Smooth muscle cell (in vitro differentiated cells): ENCODE measurements around the gene BAD. TPM values are rescaled to one million over a fixed set of nuclear protein-coding genes. Genes with fewer than 3 reads are reported as not detected.

Source experiments
- DNase-seq: peaks from one replicate; lab custom pipeline; 2025; ENCODE audit not compliant: unreplicated experiment; lab: John Stamatoyannopoulos, UW
- H2AFZ ChIP-seq: fragments of 200-600 bp; sonication (generic); 2 replicates; pipeline ENCODE4 v1.6.0; 2016; ENCODE audit warnings: antibody characterized with exemption, low read depth, mild to moderate bottlenecking
- H3F3A ChIP-seq: fragments of 200-600 bp; sonication (generic); 2 replicates; pipeline ENCODE4 v1.6.0; 2017; ENCODE audit warnings: antibody characterized with exemption, low read depth
- H3K27ac ChIP-seq: fragments of 200-600 bp; sonication (generic); 2 replicates; pipeline ENCODE4 v1.5.1; 2016; ENCODE audit warnings: low read depth, mild to moderate bottlenecking
- H3K27me3 ChIP-seq: fragments of 200-600 bp; sonication (generic); 2 replicates; pipeline ENCODE4 v1.6.1; 2016; ENCODE audit warnings: low read depth, mild to moderate bottlenecking
- H3K36me3 ChIP-seq: fragments of 200-600 bp; sonication (generic); 2 replicates; pipeline ENCODE4 v1.5.1; 2016; ENCODE audit warnings: low read depth
- H3K4me1 ChIP-seq: fragments of 200-600 bp; sonication (generic); 2 replicates; pipeline ENCODE4 v1.5.1; 2016; ENCODE audit warnings: low read depth
- H3K4me2 ChIP-seq: fragments of 200-600 bp; sonication (generic); 2 replicates; pipeline ENCODE4 v1.6.0; 2016; ENCODE audit warnings: mild to moderate bottlenecking
- H3K4me3 ChIP-seq: fragments of 200-600 bp; sonication (generic); 2 replicates; pipeline ENCODE4 v1.5.1; 2016; ENCODE audit warnings: mild to moderate bottlenecking
- H3K79me2 ChIP-seq: fragments of 200-600 bp; sonication (generic); 2 replicates; pipeline ENCODE4 v1.6.0; 2016; ENCODE audit warnings: low read depth, mild to moderate bottlenecking
- H3K9ac ChIP-seq: fragments of 200-600 bp; sonication (generic); 2 replicates; pipeline ENCODE4 v1.6.0; 2016; ENCODE audit warnings: low read depth
- H3K9me3 ChIP-seq: fragments of 200-600 bp; sonication (generic); replicated peaks from 2 replicates; pipeline ENCODE4 v1.5.1; 2016; ENCODE audit warnings: low read depth
- H4K20me1 ChIP-seq: fragments of 200-600 bp; sonication (generic); 2 replicates; pipeline ENCODE4 v1.6.0; 2016; ENCODE audit warnings: low read depth
- WGBS: methylation state at CpG from one replicate; pipeline ENCODE4 v1.1.7; 2016; ENCODE audit warnings: low lambda C conversion rate; 5-methylcytosine and 5-hydroxymethylcytosine counted together
- polyA plus RNA-seq: library from polyadenylated mRNA; unstranded; fragments of >200 nt; fragmentation: Nextera tagmentation; extraction: Ambion mirVana; gene quantifications from 2 replicates; pipeline ENCODE4 v1.2.1, GENCODE V29; 2016
- total RNA-seq: library from RNA; depleted of rRNA; stranded (reverse); fragments of >200 nt; gene quantifications from 2 replicates; pipeline ENCODE4 v1.2.3, GENCODE V29; 2014
- TF ChIP-seq, protein P1 (sequence below): fragments of 200-600 bp; sonication (generic); IDR thresholded peaks from 2 replicates; pipeline ENCODE4 v1.5.1; 2017; ENCODE audit warnings: borderline replicate concordance, mild to moderate bottlenecking, antibody characterized with exemption; ENCODE audit not compliant: insufficient read depth, poor library complexity, severe bottlenecking

Gene BAD
- total and polyA plus RNA-seq, 2 experiments from 2014 or later = 65.8 to 117 TPM

DNA sequence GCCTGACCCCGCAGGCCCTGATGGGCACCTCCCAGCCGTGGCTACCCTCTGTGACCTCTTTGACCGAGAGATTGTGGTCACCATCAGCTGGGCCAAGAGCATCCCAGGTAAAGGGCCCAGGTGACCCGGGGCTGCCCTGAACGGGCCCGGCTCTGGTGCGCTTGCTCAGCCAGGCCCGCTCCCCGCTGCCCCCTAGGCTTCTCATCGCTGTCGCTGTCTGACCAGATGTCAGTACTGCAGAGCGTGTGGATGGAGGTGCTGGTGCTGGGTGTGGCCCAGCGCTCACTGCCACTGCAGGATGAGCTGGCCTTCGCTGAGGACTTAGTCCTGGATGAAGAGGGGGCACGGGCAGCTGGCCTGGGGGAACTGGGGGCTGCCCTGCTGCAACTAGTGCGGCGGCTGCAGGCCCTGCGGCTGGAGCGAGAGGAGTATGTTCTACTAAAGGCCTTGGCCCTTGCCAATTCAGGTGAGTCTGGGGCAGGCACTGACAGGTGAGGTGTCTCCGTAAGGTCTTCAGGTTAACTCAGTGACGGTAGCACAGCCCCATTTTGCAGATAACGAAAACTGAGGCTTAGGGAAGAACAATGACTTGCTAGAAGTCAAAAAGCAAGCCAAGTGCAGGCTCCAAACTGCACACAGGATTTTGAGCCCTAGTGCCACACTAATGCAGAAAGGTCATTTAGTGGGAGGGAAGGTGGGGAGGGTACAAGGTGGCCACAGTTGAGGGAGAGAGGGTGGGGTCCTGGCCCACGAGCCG, 30.5 kb upstream of the BAD start:
- no peak overlapping the region for H3K27ac ChIP-seq
- H3K36me3 ChIP-seq = no peaks in the 10 kb centered on the region
- peaks cover 9% of the 10 kb centered on the region for H3K79me2 ChIP-seq
- H3K9ac ChIP-seq = no peak overlapping the region
- no peak overlapping the region for H2AFZ ChIP-seq
- WGBS = 95% methylated on average over 24 of the region's 24 CpGs
- no peaks in the 10 kb centered on the region for H3K9me3 ChIP-seq
- H4K20me1 ChIP-seq = no peaks in the 10 kb centered on the region
- H3K4me1 ChIP-seq = peaks cover 8% of the 10 kb centered on the region
- no peaks in the 10 kb centered on the region for H3K27me3 ChIP-seq
- H3K4me3 ChIP-seq = no peak overlapping the region
- TF ChIP-seq, protein P1, sequence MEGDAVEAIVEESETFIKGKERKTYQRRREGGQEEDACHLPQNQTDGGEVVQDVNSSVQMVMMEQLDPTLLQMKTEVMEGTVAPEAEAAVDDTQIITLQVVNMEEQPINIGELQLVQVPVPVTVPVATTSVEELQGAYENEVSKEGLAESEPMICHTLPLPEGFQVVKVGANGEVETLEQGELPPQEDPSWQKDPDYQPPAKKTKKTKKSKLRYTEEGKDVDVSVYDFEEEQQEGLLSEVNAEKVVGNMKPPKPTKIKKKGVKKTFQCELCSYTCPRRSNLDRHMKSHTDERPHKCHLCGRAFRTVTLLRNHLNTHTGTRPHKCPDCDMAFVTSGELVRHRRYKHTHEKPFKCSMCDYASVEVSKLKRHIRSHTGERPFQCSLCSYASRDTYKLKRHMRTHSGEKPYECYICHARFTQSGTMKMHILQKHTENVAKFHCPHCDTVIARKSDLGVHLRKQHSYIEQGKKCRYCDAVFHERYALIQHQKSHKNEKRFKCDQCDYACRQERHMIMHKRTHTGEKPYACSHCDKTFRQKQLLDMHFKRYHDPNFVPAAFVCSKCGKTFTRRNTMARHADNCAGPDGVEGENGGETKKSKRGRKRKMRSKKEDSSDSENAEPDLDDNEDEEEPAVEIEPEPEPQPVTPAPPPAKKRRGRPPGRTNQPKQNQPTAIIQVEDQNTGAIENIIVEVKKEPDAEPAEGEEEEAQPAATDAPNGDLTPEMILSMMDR = no peak
- no peak for DNase-seq
- H3F3A ChIP-seq = no peaks in the 10 kb centered on the region
- no peak overlapping the region for H3K4me2 ChIP-seq

DNA sequence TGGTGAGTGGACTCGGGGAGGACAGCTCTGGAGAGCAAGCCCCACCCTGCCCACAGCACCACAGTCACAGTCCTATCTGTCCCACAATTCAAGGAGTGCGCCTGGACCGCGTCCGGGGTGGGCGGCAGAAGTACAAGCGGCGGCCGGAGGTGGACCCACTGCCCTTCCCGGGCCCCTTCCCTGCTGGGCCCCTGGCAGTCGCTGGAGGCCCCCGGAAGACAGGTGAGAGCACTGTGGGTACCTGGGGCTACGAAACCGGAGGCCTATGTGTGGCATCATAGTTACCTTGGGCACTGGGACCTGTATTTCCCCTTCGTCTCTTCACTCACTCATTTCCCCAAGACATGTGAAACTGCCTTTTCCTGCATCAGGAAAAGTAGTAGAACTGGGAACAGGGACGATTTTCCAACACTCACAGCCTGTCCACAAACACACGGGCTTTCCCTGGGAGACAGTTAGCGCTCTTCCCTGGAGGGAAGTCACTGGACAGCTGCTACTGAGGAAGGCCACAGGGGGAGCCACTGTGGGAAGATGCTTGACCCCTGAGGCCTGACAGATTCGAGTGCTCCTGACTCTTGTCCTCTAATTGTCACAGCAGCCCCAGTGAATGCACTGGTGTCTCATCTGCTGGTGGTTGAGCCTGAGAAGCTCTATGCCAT, 29.8 kb upstream of the BAD start:
- no peak overlapping the region for H3K27ac ChIP-seq
- no peak overlapping the region for H3K4me2 ChIP-seq
- H3K9me3 ChIP-seq = no peaks in the 10 kb centered on the region
- H3K27me3 ChIP-seq = no peaks in the 10 kb centered on the region
- peaks cover 9% of the 10 kb centered on the region for H3K79me2 ChIP-seq
- H3F3A ChIP-seq = no peaks in the 10 kb centered on the region
- no peak overlapping the region for H3K9ac ChIP-seq
- H3K36me3 ChIP-seq = no peaks in the 10 kb centered on the region
- H2AFZ ChIP-seq = no peak overlapping the region
- peaks cover 5% of the 10 kb centered on the region for H3K4me1 ChIP-seq
- WGBS = 96% methylated on average over 18 of the region's 19 CpGs
- H3K4me3 ChIP-seq = no peak overlapping the region
- TF ChIP-seq, protein P1 = no peak
- no peak for DNase-seq
- H4K20me1 ChIP-seq = no peaks in the 10 kb centered on the region

DNA sequence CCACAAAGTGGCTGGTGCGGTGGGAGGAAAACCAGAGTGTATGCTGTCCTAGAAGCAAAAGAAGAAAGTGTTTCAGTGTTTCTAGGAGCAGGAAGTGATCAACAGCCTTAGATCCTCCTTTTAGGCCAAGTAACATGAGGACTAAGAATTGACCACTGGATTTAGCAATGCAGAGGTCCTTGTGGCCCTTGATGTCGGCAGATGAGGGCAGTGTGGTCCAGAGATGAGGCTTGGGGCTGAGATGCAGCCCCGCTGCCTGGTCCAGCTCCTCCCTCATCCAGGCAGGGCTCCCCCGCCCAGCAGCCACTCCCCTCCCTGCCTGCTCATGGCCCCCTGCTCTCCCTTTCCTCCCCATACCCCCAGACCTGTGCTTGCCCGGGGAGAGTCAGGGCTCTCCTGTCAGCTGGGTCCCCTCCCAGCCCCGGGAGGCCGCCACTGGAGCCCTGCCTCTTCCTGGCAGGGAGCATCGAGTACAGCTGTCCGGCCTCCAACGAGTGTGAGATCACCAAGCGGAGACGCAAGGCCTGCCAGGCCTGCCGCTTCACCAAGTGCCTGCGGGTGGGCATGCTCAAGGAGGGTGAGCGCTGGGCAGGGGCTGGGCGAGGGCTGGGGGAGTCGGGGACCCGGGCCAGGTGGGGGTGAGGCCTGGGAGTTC, 29.2 kb upstream of the BAD start:
- no peaks in the 10 kb centered on the region for H3K4me1 ChIP-seq
- H3K27ac ChIP-seq = no peak overlapping the region
- TF ChIP-seq, protein P1 = no peak
- DNase-seq = no peak
- H3K4me2 ChIP-seq = no peak overlapping the region
- H3K27me3 ChIP-seq = no peaks in the 10 kb centered on the region
- H2AFZ ChIP-seq = no peak overlapping the region
- H3F3A ChIP-seq = no peaks in the 10 kb centered on the region
- no peak overlapping the region for H3K4me3 ChIP-seq
- H3K9ac ChIP-seq = no peak overlapping the region
- H3K36me3 ChIP-seq = no peaks in the 10 kb centered on the region
- no peaks in the 10 kb centered on the region for H4K20me1 ChIP-seq
- peaks cover 13% of the 10 kb centered on the region for H3K79me2 ChIP-seq
- WGBS = 93% methylated on average over 13 of the region's 18 CpGs
- no peaks in the 10 kb centered on the region for H3K9me3 ChIP-seq
